CD8-positive, alpha-beta memory T cell (primary cell): ENCODE measurements around the gene LDB3. TPM values are rescaled to one million over a fixed set of nuclear protein-coding genes. Genes with fewer than 3 reads are reported as not detected.

Experiments
- CTCF ChIA-PET: fragments of 350-600 bp; sonication (Branson Sonifier 250); formaldehyde crosslinking; loops from one replicate; lab custom pipeline; 2021; ENCODE audit warnings: antibody characterized with exemption; lab: Charles Lee
- POLR2A ChIA-PET: fragments of 350-600 bp; sonication (Branson Sonifier 250); formaldehyde crosslinking; loops from one replicate; lab custom pipeline; 2021; ENCODE audit warnings: antibody characterized with exemption; lab: Charles Lee
- DNase-seq, 5 donors: peaks; one replicate each; pipeline versions ENCODE4 v3.0.0 to v3.0.0-alpha.2; 2020 to 2022; ENCODE audit warnings: mixed read lengths in 1 of 5
- H3K27ac ChIP-seq: one replicate; pipeline ENCODE4 v1.7.0; 2013; ENCODE audit warnings: low read depth, mild to moderate bottlenecking, low read length, moderate library complexity
- H3K27me3 ChIP-seq: 2 replicates; pipeline ENCODE4 v1.7.0; 2013; ENCODE audit warnings: low read length, mild to moderate bottlenecking; ENCODE audit not compliant: insufficient read depth, poor library complexity, severe bottlenecking
- H3K36me3 ChIP-seq: 2 replicates; pipeline ENCODE4 v1.7.0; 2013; ENCODE audit warnings: mild to moderate bottlenecking, low read length, moderate library complexity; ENCODE audit not compliant: insufficient read depth
- H3K4me1 ChIP-seq: 2 replicates; pipeline ENCODE4 v1.7.0; 2013; ENCODE audit warnings: mild to moderate bottlenecking, low read length, moderate library complexity; ENCODE audit not compliant: insufficient read depth
- H3K4me3 ChIP-seq: 2 replicates; pipeline ENCODE4 v1.7.0; 2013; ENCODE audit warnings: mild to moderate bottlenecking, low read length
- H3K9me3 ChIP-seq: 2 replicates; pipeline ENCODE4 v1.7.0; 2013; ENCODE audit warnings: mild to moderate bottlenecking, low read length
- H3K27ac Mint-ChIP-seq, 8 donors: one replicate each; pipeline ENCODE4 v1.8.0; 2020 to 2021; ENCODE audit warnings: mixed read lengths in 8 of 8, mild to moderate bottlenecking in 6 of 8, inconsistent platforms in 3 of 8, moderate library complexity in 3 of 8
- H3K27me3 Mint-ChIP-seq, 2 donors: one replicate each; pipeline ENCODE4 v1.8.0; 2020 to 2021; ENCODE audit warnings: mixed read lengths in 2 of 2, mild to moderate bottlenecking in 1 of 2, moderate library complexity in 1 of 2
- H3K36me3 Mint-ChIP-seq, 3 donors: one replicate each; pipeline ENCODE4 v1.8.0; 2020 to 2021; ENCODE audit warnings: mixed read lengths in 3 of 3, inconsistent platforms in 1 of 3, mild to moderate bottlenecking in 1 of 3
- H3K4me1 Mint-ChIP-seq, 3 donors: one replicate each; pipeline ENCODE4 v1.8.0; 2020 to 2021; ENCODE audit warnings: mixed read lengths in 3 of 3, inconsistent platforms in 1 of 3, mild to moderate bottlenecking in 1 of 3
- H3K4me3 Mint-ChIP-seq, 7 donors: one replicate each; pipeline ENCODE4 v1.8.0; 2020 to 2021; ENCODE audit warnings: mixed read lengths in 7 of 7, mild to moderate bottlenecking in 6 of 7, moderate library complexity in 4 of 7, inconsistent platforms in 2 of 7
- H3K9me3 Mint-ChIP-seq, 5 donors: one replicate each; pipeline ENCODE4 v1.8.0; 2020 to 2022; ENCODE audit warnings: mixed read lengths in 5 of 5, mild to moderate bottlenecking in 3 of 5, moderate library complexity in 2 of 5, inconsistent platforms in 1 of 5
- polyA plus RNA-seq: library from polyadenylated mRNA; unstranded; fragments of 300-500 nt; fragmentation: Illumina TruSeq; gene quantifications from one replicate; pipeline ENCODE4 v1.2.3, GENCODE V29; 2021
- total RNA-seq, 2 experiments: library from RNA; stranded (reverse); gene quantifications; one replicate each; pipeline ENCODE4 v1.2.3, GENCODE V29; 2021

Gene LDB3
- total and polyA plus RNA-seq, 3 experiments from 2014 or later, result 0.04 to 0.07 TPM; not detected in 1

DNA sequence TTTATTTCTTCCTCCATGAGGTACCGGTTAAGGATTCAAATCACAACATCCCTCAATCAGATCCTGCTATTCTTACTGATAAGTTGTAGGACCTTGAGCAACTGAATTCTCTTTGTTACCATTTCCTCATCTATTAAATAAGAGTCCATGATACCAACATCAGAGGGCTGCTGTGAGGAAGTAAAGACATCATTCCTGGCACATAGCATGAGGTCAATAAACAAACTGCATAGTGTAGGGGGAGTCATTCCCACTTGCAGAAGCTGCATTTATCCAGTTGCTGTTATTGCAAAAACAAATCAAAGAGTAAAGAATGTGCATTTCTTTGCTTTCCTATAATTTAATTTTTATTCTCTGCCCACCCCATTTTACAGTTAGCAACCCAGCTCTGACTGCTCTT is 36.8 kb downstream of the LDB3 start:
- Histone ChIP-seq H3K27ac (no peak overlapping the region), H3K36me3 (no peaks in the 10 kb centered on the region), H3K4me3 (no peak overlapping the region), H3K9me3 (no peaks in the 10 kb centered on the region), H3K4me1 (no peaks in the 10 kb centered on the region), H3K27me3 (no peaks in the 10 kb centered on the region)
- Mint-ChIP-seq H3K9me3 (no peaks in the 10 kb centered on the region), H3K4me3 (no peak overlapping the region), H3K27me3 (peaks cover 0 to 2% of the 10 kb centered on the region in 2 donors), H3K4me1 (peaks cover 0 to 3% (median 2%) of the 10 kb centered on the region in 3 donors), H3K27ac (no peak overlapping the region), H3K36me3 (no peaks in the 10 kb centered on the region)
- ChIA-PET CTCF (interaction anchor here (1.1 kb wide), 1 partner anchor 194 kb away, joined by 3 read pairs; no protein-coding TSS in a partner anchor), POLR2A (no interaction called here)
- no peak for DNase-seq

DNA sequence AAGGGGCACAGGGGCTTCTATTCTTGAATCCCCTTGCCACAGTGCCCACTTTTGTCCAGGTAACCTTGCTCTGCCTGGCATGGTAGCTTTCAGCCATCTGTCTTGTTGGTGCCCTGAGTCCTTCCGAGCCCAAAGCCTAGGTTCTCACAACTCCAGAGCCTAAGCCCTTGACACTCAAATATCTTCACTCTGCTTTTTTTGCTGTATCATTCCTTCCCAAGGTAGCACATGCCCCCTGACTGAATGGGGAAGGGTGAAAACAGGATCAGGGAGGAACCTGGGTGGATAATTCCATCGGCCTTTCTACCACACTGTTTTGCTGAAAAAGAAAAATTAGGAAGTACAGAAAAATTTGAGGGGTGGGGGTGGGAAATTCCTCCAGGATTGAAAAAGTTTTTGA is 37.6 kb downstream of the LDB3 start:
- Mint-ChIP-seq H3K36me3 (no peaks in the 10 kb centered on the region), H3K27ac (no peak overlapping the region), H3K4me1 (peaks cover 4 to 8% (median 6%) of the 10 kb centered on the region in 3 donors), H3K27me3 (peaks cover 0 to 2% of the 10 kb centered on the region in 2 donors), H3K4me3 (no peak overlapping the region), H3K9me3 (no peaks in the 10 kb centered on the region)
- Histone ChIP-seq H3K9me3 (no peaks in the 10 kb centered on the region), H3K36me3 (no peaks in the 10 kb centered on the region), H3K27me3 (no peaks in the 10 kb centered on the region), H3K4me3 (no peak overlapping the region), H3K27ac (no peak overlapping the region), H3K4me1 (peaks cover 4% of the 10 kb centered on the region)
- CTCF ChIA-PET, result interaction anchor here (1.1 kb wide), 1 partner anchor 194 kb away, joined by 3 read pairs; no protein-coding TSS in a partner anchor
- DNase-seq, result peak in 1 of 5 donors; percentile 23
- POLR2A ChIA-PET, result no interaction called here

DNA sequence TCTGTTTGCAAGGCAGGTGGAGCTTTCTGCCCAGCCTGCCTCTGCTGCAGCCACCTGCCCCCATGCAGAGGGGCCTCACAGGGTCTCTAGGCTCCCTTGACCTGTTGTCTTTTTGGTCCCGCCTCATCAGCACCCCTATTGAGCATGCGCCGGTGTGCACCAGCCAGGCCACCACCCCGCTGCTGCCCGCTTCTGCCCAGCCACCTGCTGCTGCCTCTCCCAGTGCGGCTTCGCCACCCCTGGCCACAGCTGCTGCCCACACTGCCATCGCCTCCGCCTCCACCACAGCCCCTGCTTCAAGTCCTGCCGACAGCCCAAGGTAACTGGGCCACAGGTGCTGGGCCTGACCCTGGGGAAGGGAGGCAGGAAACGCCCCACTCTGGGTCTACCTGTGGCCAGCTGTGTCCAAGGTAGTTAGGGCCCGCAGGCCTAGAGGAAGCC is 38.1 kb downstream of the LDB3 start:
- Histone ChIP-seq H3K9me3 (no peaks in the 10 kb centered on the region), H3K27me3 (no peaks in the 10 kb centered on the region), H3K27ac (no peak overlapping the region), H3K36me3 (no peaks in the 10 kb centered on the region), H3K4me1 (peaks cover 5% of the 10 kb centered on the region), H3K4me3 (no peak overlapping the region)
- Mint-ChIP-seq H3K4me1 (peaks cover 6 to 9% (median 7%) of the 10 kb centered on the region in 3 donors), H3K36me3 (no peaks in the 10 kb centered on the region), H3K27ac (peak overlapping the region in 1 of 8 donors; percentile 23), H3K4me3 (no peak overlapping the region), H3K9me3 (no peaks in the 10 kb centered on the region), H3K27me3 (peaks cover 0 to 2% of the 10 kb centered on the region in 2 donors)
- CTCF ChIA-PET, result interaction anchor here (1.1 kb wide), 1 partner anchor 193 kb away, joined by 3 read pairs; no protein-coding TSS in a partner anchor
- POLR2A ChIA-PET, result no interaction called here
- peak in 1 of 5 donors; percentile 37 for DNase-seq

DNA sequence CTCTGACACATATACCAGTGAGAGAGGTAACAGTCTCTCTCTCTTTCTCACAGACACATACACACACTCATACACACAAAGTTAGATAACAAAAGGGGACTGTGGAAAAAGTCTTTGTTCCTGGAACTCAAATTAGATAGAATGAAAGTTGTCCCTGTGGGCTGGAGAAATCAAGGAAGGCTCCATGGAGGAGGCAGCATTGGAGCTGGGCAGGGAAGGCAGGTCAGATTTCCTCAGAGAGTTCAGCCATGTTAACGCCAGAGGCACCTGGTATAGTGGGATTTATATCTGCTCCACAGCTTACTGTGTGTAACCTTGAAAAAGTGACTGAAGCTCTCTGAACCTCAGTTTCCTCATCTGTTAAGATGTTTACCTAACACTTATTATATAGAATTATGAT is 38.7 kb downstream of the LDB3 start:
- H3K36me3 ChIP-seq, result no peaks in the 10 kb centered on the region
- H3K36me3 Mint-ChIP-seq, result no peaks in the 10 kb centered on the region
- H3K9me3 ChIP-seq, result no peaks in the 10 kb centered on the region
- H3K27ac ChIP-seq, result no peak overlapping the region
- no peaks in the 10 kb centered on the region for H3K27me3 Mint-ChIP-seq
- no peak for DNase-seq
- CTCF ChIA-PET, result no interaction called here
- H3K4me1 Mint-ChIP-seq, result peaks cover 7 to 12% (median 9%) of the 10 kb centered on the region in 3 donors
- peaks cover 6% of the 10 kb centered on the region for H3K4me1 ChIP-seq
- no peak overlapping the region for H3K4me3 ChIP-seq
- H3K27ac Mint-ChIP-seq, result peak overlapping the region in 2 of 8 donors; percentile 17 to 23
- no peaks in the 10 kb centered on the region for H3K9me3 Mint-ChIP-seq
- POLR2A ChIA-PET, result no interaction called here
- H3K4me3 Mint-ChIP-seq, result peak overlapping the region in 1 of 7 donors; percentile 53
- no peaks in the 10 kb centered on the region for H3K27me3 ChIP-seq

DNA sequence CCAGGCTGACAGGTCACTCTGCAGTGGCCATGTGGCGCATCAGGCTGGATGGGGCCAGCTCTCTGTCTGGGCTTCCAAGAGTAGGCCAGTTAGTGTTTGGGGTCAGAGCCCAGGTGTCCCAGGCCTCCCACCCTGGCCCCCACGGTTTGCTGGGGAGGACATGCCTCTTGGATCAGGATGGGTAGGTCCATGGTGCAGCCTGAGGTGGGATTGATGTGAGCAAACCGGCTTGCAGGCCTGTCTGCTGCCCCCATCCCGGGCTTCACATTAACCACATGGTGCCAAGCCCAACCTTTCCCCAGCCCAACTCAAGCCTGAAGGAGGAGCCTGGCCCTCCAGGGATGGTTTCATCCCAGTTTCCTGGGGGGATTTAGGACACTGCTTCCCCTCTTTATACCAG is 39.2 kb downstream of the LDB3 start:
- no peaks in the 10 kb centered on the region for H3K36me3 Mint-ChIP-seq
- peak in 1 of 5 donors; percentile 35 for DNase-seq
- H3K36me3 ChIP-seq, result no peaks in the 10 kb centered on the region
- H3K4me1 Mint-ChIP-seq, result peaks cover 11 to 17% (median 14%) of the 10 kb centered on the region in 3 donors
- CTCF ChIA-PET, result interaction anchor here (0.8 kb wide), 1 partner anchor 194 kb away, joined by 3 read pairs; no protein-coding TSS in a partner anchor
- no peaks in the 10 kb centered on the region for H3K27me3 ChIP-seq
- no peak overlapping the region for H3K4me3 Mint-ChIP-seq
- POLR2A ChIA-PET, result no interaction called here
- no peak overlapping the region for H3K27ac Mint-ChIP-seq
- no peaks in the 10 kb centered on the region for H3K9me3 Mint-ChIP-seq
- no peaks in the 10 kb centered on the region for H3K27me3 Mint-ChIP-seq
- H3K9me3 ChIP-seq, result no peaks in the 10 kb centered on the region
- H3K4me3 ChIP-seq, result no peak overlapping the region
- H3K27ac ChIP-seq, result no peak overlapping the region
- peaks cover 11% of the 10 kb centered on the region for H3K4me1 ChIP-seq

DNA sequence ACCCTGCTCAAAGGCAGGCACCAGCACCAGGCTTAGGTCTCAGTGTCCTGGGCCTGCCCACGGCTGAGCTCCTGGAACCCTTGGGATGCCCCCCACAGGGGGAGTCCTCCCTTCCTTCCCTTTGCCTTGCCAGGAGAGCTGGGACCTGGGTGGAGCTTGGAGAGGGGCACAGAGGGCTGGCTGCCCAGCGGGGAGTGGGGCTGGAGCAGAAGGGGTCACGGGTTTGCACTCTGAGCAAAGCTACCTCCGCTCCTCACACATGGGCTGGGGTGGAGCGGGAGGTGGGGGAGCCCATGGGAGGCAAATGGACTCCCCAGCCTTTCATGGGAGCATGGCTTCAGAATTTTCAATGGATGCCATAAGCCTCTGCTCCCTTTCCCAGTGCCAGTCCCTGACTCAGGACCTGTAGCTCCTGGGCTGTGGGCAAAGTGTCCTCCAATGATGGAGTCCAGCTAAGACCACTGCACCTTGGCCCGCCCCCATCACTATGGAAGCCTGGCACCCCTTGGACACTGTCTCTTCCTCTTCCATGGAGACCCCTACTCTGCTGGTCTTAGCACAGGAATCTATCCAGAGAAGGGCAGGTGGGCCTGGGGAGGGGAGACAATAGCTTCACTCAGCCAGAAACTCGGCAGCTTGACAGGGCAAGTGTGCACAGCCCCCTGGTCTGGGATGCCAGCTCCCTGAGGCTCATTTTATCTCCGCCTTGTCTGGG is 39.9 kb downstream of the LDB3 start:
- Mint-ChIP-seq H3K9me3 (no peaks in the 10 kb centered on the region), H3K27me3 (no peaks in the 10 kb centered on the region), H3K4me3 (no peak overlapping the region), H3K4me1 (peaks cover 11 to 17% (median 14%) of the 10 kb centered on the region in 3 donors), H3K36me3 (no peaks in the 10 kb centered on the region), H3K27ac (no peak overlapping the region)
- CTCF ChIA-PET, result interaction anchor here (0.8 kb wide), 1 partner anchor 194 kb away, joined by 3 read pairs; no protein-coding TSS in a partner anchor
- peaks cover 11% of the 10 kb centered on the region for H3K4me1 ChIP-seq
- no peaks in the 10 kb centered on the region for H3K9me3 ChIP-seq
- POLR2A ChIA-PET, result no interaction called here
- peak in 1 of 5 donors; percentile 17 for DNase-seq
- H3K36me3 ChIP-seq, result no peaks in the 10 kb centered on the region
- no peak overlapping the region for H3K27ac ChIP-seq
- H3K27me3 ChIP-seq, result no peaks in the 10 kb centered on the region
- no peak overlapping the region for H3K4me3 ChIP-seq

DNA sequence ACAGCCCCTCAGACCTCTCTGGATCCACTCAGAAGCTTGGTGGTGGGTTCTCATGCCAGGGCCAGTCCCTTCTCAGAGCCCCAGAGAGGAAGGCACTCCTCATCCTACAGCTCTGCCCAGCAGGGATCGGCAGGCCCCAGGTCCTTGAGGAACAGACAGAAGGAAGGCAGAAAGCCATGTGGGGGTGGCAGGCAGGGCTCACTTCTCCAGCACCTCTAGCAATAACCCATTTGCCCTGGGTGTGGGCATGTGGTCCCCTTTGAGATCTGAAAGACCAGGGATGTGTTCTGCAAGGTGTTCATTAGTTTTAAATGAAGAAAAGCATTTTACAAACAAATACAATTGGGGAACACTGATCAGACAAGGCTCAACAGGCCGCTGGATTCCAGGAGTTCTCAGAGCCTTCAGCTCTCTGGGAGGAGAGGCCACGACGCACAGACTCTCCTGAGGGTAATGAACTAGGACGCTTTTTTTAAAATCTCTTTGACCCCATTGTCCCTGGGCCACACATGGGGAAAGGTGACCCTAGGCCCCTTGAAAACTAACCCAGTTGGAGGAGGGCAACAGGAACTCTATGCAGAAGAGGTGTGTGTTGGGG is 40.6 kb downstream of the LDB3 start:
- Mint-ChIP-seq H3K36me3 (no peaks in the 10 kb centered on the region), H3K4me1 (peaks cover 11 to 17% (median 14%) of the 10 kb centered on the region in 3 donors), H3K9me3 (no peaks in the 10 kb centered on the region), H3K27ac (peak overlapping the region in 2 of 8 donors; percentile 55 to 67), H3K4me3 (peak overlapping the region in 1 of 7 donors; percentile 44), H3K27me3 (no peaks in the 10 kb centered on the region)
- peak in 1 of 5 donors; percentile 39 for DNase-seq
- H3K4me3 ChIP-seq, result no peak overlapping the region
- no peaks in the 10 kb centered on the region for H3K27me3 ChIP-seq
- no peaks in the 10 kb centered on the region for H3K9me3 ChIP-seq
- ChIA-PET CTCF (interaction anchor here (1.7 kb wide), 1 partner anchor 44 kb away, joined by 5 read pairs; no protein-coding TSS in a partner anchor), POLR2A (no interaction called here)
- H3K36me3 ChIP-seq, result no peaks in the 10 kb centered on the region
- peaks cover 11% of the 10 kb centered on the region for H3K4me1 ChIP-seq
- no peak overlapping the region for H3K27ac ChIP-seq
